A549 (cell line): Measurements from ENCODE around the gene APBB2. TPM values are rescaled to one million over a fixed set of nuclear protein-coding genes. Genes with fewer than 3 reads are reported as not detected.

Source experiments
- ATAC-seq, 2 experiments: fragments of 200-7000 bp in 1 of 2; fragments of >200 bp in 1 of 2; cut with Nextera tagmentation in 1 of 2; cut with Tn5 transposase in 1 of 2; 3 replicates each; pipeline versions ENCODE4 v1.8.0 to v1.9.1; 2018 to 2020; ENCODE audit warnings: mild to moderate bottlenecking in 1 of 2, moderate library complexity in 1 of 2
- CTCF ChIA-PET: fragments of 300-600 bp; sonication (Branson Sonifier 250); formaldehyde crosslinking; extraction: SDS; loops from one replicate; lab custom pipeline; 2021; ENCODE audit warnings: antibody characterized with exemption, inconsistent platforms; lab: Yijun Ruan, JAX
- POLR2A ChIA-PET: fragments of 350-600 bp; formaldehyde crosslinking; extraction: SDS; loops from one replicate; lab custom pipeline; 2021; ENCODE audit warnings: antibody characterized with exemption, inconsistent platforms; lab: Yijun Ruan, JAX
- DNase-seq, 2 experiments: peaks; one replicate each; pipeline versions ENCODE4 v3.0.0 to v3.0.0-alpha.2; 2011 to 2016; ENCODE audit warnings: low read depth in 1 of 2, low spot score in 1 of 2
- FAIRE-seq: peaks from 2 replicates; lab custom pipeline; 2011; peaks lifted over from hg19 to GRCh38; lab: Jason Lieb, UNC
- H3K27ac ChIP-seq, 2 experiments: fragments of >200 bp; sonication (Bioruptor Twin); formaldehyde crosslinking; 3 replicates each; pipeline ENCODE4 v1.5.1; 2016 to 2017
- H3K4me1 ChIP-seq: fragments of >200 bp; sonication (Bioruptor Twin); formaldehyde crosslinking; 3 replicates; pipeline ENCODE4 v1.6.1; 2016
- H3K4me2 ChIP-seq: fragments of >200 bp; sonication (Bioruptor Twin); formaldehyde crosslinking; 3 replicates; pipeline ENCODE4 v1.6.1; 2016
- H3K4me3 ChIP-seq: fragments of >200 bp; sonication (Bioruptor Twin); formaldehyde crosslinking; 3 replicates; pipeline ENCODE4 v1.5.1; 2016
- H3K9me3 ChIP-seq: fragments of >200 bp; sonication (Bioruptor Twin); formaldehyde crosslinking; 3 replicates; pipeline ENCODE4 v1.6.1; 2016
- CBX8 ChIP-seq: fragments of 200-600 bp; sonication (generic); IDR thresholded peaks from 2 replicates; pipeline ENCODE4 v1.6.1; 2016
- ESRRA ChIP-seq: fragments of 150-350 bp; IDR thresholded peaks from 2 replicates; pipeline ENCODE4 v1.6.1; 2014; ENCODE audit warnings: mild to moderate bottlenecking, low read length, borderline replicate concordance
- FOSB ChIP-seq: fragments of 250-450 bp; sonication (Bioruptor Pico); IDR thresholded peaks from 2 replicates; pipeline ENCODE4 v1.5.0; 2020; ENCODE audit warnings: mild to moderate bottlenecking, moderate library complexity
- FOXS1 ChIP-seq: fragments of 250-450 bp; sonication (Bioruptor Pico); IDR thresholded peaks from 2 replicates; pipeline ENCODE4 v1.5.0; 2020; ENCODE audit warnings: mild to moderate bottlenecking, moderate library complexity
- HEYL ChIP-seq: fragments of 250-450 bp; sonication (Bioruptor Pico); IDR thresholded peaks from 2 replicates; pipeline ENCODE4 v1.8.0; 2021; ENCODE audit warnings: mild to moderate bottlenecking, moderate library complexity
- HOXB5 ChIP-seq: fragments of 250-450 bp; sonication (Bioruptor Pico); IDR thresholded peaks from 2 replicates; pipeline ENCODE4 v1.5.0; 2020; ENCODE audit warnings: mild to moderate bottlenecking, moderate library complexity
- JUN ChIP-seq, 2 experiments: fragments of >200 bp; sonication (Bioruptor Twin); formaldehyde crosslinking; IDR thresholded peaks; 2 replicates in 1 of 2; 3 replicates in 1 of 2; pipeline ENCODE4 v1.6.1; 2016 to 2017
- KDM5A ChIP-seq: fragments of 200-600 bp; sonication (generic); IDR thresholded peaks from 2 replicates; pipeline ENCODE4 v1.6.1; 2016; ENCODE audit warnings: antibody characterized with exemption, mild to moderate bottlenecking
- MAFK ChIP-seq: fragments of 450-650 bp; IDR thresholded peaks from 2 replicates; pipeline ENCODE4 v1.6.1; 2014; ENCODE audit not compliant: partially characterized antibody
- MAZ ChIP-seq: fragments of 150-350 bp; IDR thresholded peaks from 2 replicates; pipeline ENCODE4 v1.6.1; 2014; ENCODE audit warnings: antibody characterized with exemption, low read depth, low read length, borderline replicate concordance
- MYC ChIP-seq: IDR thresholded peaks from 2 replicates; pipeline ENCODE4 v1.6.1; 2012; ENCODE audit warnings: mild to moderate bottlenecking, inconsistent platforms, low read length, improper control_type of control experiment, borderline replicate concordance
- POLR2A ChIP-seq: IDR thresholded peaks from 2 replicates; pipeline ENCODE4 v1.6.1; 2012; ENCODE audit warnings: mild to moderate bottlenecking, low read length
- POLR2AphosphoS2 ChIP-seq: conservative IDR thresholded peaks from 2 replicates; pipeline ENCODE4 v1.6.1; 2012; ENCODE audit warnings: low read length, improper control_type of control experiment, inconsistent platforms
- RAD21 ChIP-seq, 2 experiments: fragments of >200 bp in 1 of 2; sonication (Bioruptor Twin) in 1 of 2; formaldehyde crosslinking in 1 of 2; IDR thresholded peaks in 1 of 2; conservative IDR thresholded peaks in 1 of 2; 2 replicates in 1 of 2; 3 replicates in 1 of 2; pipeline ENCODE4 v1.6.1; 2012 to 2018; ENCODE audit warnings: inconsistent platforms in 1 of 2
- SMC3 ChIP-seq: fragments of >200 bp; sonication (Bioruptor Twin); formaldehyde crosslinking; IDR thresholded peaks from 3 replicates; pipeline ENCODE4 v1.6.1; 2018; ENCODE audit warnings: inconsistent platforms
- TFCP2L1 ChIP-seq: fragments of 250-450 bp; sonication (Bioruptor Pico); IDR thresholded peaks from 2 replicates; pipeline ENCODE4 v1.5.0; 2021; ENCODE audit warnings: mild to moderate bottlenecking
- ZNF302 ChIP-seq: fragments of 250-450 bp; sonication (Bioruptor Pico); IDR thresholded peaks from 2 replicates; pipeline ENCODE4 v1.9.0; 2021; ENCODE audit warnings: inconsistent platforms, mild to moderate bottlenecking, moderate library complexity
- ZSCAN20 ChIP-seq: fragments of 250-450 bp; sonication (Bioruptor Pico); IDR thresholded peaks from 2 replicates; pipeline ENCODE4 v1.8.0; 2022; ENCODE audit warnings: mild to moderate bottlenecking, moderate library complexity
- WGBS: methylation state at CpG from one replicate; pipeline ENCODE4 v1.1.6; 2017; ENCODE audit errors: missing lambda C conversion rate; 5-methylcytosine and 5-hydroxymethylcytosine counted together
- polyA plus RNA-seq, 4 experiments: library from polyadenylated mRNA; depleted of rRNA in 3 of 4; stranded (reverse); fragments of >200 nt; fragmentation: RNase III in 1 of 4; extraction: RNeasy Plus Mini Kit Qiagen cat#74134 plus additional on column Dnase treatment in 1 of 4; gene quantifications; 2 replicates in 3 of 4; 3 replicates in 1 of 4; pipeline ENCODE4 v1.2.3, GENCODE V29; 2011 to 2017
- TF ChIP-seq, protein P1 (sequence below): fragments of 250-450 bp; sonication (Bioruptor Pico); IDR thresholded peaks from 2 replicates; pipeline ENCODE4 v1.5.0; 2020; ENCODE audit warnings: low read depth, mild to moderate bottlenecking, moderate library complexity
- TF ChIP-seq, protein P2 (sequence below): fragments of >200 bp; sonication (Bioruptor Twin); formaldehyde crosslinking; IDR thresholded peaks from 3 replicates; pipeline ENCODE4 v1.6.1; 2016
- TF ChIP-seq, protein P3 (sequence below): fragments of 150-350 bp; IDR thresholded peaks from 2 replicates; pipeline ENCODE4 v1.6.1; 2014; ENCODE audit warnings: low read depth, mild to moderate bottlenecking, low read length
- TF ChIP-seq, protein P4 (sequence below): fragments of 450-650 bp; IDR thresholded peaks from 2 replicates; pipeline ENCODE4 v1.6.1; 2014; ENCODE audit warnings: antibody characterized with exemption
- TF ChIP-seq, protein P5 (sequence below): IDR thresholded peaks from 2 replicates; pipeline ENCODE4 v1.6.1; 2012
- TF ChIP-seq, protein P6 (sequence below): IDR thresholded peaks from 2 replicates; pipeline ENCODE4 v1.6.1; 2012; ENCODE audit warnings: low read depth, borderline replicate concordance

The APBB2 gene
- polyA plus RNA-seq, 2 of the 4 experiments (the other 2 are of a cell fraction) = 8.3 to 31.9 TPM

DNA sequence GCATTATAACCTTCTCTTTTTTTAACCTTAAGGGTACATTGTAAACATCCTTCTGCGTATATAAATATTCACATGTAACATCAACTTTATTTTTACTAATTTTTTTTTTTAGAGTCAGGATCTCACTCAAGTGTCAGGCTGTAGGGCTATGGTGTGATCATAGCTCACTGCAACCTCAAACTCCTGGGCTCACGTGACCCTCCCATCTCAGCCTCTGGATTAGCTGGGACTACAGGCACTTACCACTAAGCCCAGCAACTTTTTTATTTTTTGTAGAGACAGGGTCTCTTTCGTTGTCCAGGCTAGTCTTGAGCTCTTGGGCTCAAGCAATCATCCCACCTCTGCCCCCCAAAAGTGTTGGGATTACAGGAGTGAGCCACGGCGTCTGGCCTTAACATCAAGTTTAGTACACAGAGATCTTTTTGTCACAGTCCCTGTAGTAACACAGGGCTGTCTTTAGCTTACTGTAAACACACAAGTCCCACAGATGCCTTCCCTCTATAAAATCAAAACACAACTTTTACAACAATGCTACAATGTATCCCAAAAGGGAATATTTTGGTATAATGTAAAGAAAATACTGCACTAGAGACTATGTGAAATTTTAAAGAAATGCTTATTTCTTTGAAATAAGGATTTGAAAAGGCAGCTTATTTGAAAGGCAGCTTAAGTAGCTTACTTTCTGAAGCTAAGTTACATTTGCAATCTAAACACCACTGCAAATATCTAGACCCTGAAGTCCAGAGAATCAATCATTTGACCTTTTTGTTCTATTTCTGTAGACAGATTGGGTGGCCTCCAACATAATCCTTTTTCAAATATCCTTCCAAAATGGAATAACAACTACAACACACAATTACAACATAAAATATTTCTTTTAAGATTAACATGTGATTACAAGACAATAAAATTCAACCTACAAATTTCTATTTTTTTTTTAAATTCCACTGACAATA, 116.0 kb downstream of the APBB2 start:
- Histone ChIP-seq H3K9me3 (no peaks in the 10 kb centered on the region), H3K27ac (no peak overlapping the region), H3K4me1 (no peaks in the 10 kb centered on the region), H3K4me2 (no peak overlapping the region), H3K4me3 (no peak overlapping the region)
- TF ChIP-seq, protein P1, sequence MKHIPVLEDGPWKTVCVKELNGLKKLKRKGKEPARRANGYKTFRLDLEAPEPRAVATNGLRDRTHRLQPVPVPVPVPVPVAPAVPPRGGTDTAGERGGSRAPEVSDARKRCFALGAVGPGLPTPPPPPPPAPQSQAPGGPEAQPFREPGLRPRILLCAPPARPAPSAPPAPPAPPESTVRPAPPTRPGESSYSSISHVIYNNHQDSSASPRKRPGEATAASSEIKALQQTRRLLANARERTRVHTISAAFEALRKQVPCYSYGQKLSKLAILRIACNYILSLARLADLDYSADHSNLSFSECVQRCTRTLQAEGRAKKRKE (CRISPR knock-in tag) = no peak
- TF ChIP-seq POLR2AphosphoS2 (no peak), MYC (no peak), FOSB (CRISPR knock-in tag) (no peak), HEYL (CRISPR knock-in tag) (no peak), POLR2A (no peak), HOXB5 (CRISPR knock-in tag) (no peak), ZSCAN20 (CRISPR knock-in tag) (no peak), FOXS1 (CRISPR knock-in tag) (no peak), TFCP2L1 (CRISPR knock-in tag) (no peak), ZNF302 (no peak), JUN (IDR thresholded peaks at IDR 0.05) (no peak)
- TF ChIP-seq, protein P2, sequence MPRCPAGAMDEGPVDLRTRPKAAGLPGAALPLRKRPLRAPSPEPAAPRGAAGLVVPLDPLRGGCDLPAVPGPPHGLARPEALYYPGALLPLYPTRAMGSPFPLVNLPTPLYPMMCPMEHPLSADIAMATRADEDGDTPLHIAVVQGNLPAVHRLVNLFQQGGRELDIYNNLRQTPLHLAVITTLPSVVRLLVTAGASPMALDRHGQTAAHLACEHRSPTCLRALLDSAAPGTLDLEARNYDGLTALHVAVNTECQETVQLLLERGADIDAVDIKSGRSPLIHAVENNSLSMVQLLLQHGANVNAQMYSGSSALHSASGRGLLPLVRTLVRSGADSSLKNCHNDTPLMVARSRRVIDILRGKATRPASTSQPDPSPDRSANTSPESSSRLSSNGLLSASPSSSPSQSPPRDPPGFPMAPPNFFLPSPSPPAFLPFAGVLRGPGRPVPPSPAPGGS = no peak
- TF ChIP-seq, protein P3, sequence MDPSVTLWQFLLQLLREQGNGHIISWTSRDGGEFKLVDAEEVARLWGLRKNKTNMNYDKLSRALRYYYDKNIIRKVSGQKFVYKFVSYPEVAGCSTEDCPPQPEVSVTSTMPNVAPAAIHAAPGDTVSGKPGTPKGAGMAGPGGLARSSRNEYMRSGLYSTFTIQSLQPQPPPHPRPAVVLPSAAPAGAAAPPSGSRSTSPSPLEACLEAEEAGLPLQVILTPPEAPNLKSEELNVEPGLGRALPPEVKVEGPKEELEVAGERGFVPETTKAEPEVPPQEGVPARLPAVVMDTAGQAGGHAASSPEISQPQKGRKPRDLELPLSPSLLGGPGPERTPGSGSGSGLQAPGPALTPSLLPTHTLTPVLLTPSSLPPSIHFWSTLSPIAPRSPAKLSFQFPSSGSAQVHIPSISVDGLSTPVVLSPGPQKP = no peak
- TF ChIP-seq, protein P4, sequence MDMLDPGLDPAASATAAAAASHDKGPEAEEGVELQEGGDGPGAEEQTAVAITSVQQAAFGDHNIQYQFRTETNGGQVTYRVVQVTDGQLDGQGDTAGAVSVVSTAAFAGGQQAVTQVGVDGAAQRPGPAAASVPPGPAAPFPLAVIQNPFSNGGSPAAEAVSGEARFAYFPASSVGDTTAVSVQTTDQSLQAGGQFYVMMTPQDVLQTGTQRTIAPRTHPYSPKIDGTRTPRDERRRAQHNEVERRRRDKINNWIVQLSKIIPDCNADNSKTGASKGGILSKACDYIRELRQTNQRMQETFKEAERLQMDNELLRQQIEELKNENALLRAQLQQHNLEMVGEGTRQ = no peak
- TF ChIP-seq, protein P5, sequence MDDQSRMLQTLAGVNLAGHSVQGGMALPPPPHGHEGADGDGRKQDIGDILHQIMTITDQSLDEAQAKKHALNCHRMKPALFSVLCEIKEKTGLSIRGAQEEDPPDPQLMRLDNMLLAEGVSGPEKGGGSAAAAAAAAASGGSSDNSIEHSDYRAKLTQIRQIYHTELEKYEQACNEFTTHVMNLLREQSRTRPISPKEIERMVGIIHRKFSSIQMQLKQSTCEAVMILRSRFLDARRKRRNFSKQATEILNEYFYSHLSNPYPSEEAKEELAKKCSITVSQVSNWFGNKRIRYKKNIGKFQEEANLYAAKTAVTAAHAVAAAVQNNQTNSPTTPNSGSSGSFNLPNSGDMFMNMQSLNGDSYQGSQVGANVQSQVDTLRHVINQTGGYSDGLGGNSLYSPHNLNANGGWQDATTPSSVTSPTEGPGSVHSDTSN = no peak
- TF ChIP-seq, protein P6, sequence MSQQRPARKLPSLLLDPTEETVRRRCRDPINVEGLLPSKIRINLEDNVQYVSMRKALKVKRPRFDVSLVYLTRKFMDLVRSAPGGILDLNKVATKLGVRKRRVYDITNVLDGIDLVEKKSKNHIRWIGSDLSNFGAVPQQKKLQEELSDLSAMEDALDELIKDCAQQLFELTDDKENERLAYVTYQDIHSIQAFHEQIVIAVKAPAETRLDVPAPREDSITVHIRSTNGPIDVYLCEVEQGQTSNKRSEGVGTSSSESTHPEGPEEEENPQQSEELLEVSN = no peak
- no peak for FAIRE-seq
- 87% methylated on average over 5 of the region's 5 CpGs for WGBS
- POLR2A ChIA-PET = no interaction called here
- CTCF ChIA-PET = interaction anchor here (0.5 to 1.3 kb wide), 2 partner anchors 14 to 22 kb away, joined by 3 to 5 read pairs; no protein-coding TSS in a partner anchor
- ATAC-seq = no peak
- DNase-seq = no peak

DNA sequence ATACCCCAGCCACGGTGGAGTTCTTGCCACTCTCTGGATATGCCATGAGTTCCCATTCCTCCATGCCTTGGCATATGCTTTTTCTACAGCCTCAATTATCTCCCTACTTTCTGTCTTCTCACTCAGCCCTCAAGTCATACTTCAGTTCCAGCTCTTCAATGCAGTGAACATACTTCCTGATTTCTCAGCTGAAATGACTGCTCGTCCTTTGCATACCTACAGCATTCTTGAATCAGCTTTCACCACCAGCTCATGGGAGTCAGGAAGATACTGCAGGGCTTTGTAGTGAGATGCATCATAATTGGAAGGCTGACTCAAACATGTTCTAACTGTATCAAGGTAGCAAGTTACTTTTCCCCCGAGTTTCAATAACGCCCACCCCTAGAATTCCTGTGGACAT, 118.4 kb downstream of the APBB2 start:
- WGBS = 96% methylated on average over 4 of the region's 4 CpGs
- no peak for TF ChIP-seq MAFK
- no peak for TF ChIP-seq ESRRA
- TF ChIP-seq CBX8 = no peak
- TF ChIP-seq RAD21 (conservative IDR thresholded peaks at IDR 0.05 in 1 of 2, IDR thresholded peaks at IDR 0.05 in 1 of 2) = no peak
- TF ChIP-seq, protein P1 (CRISPR knock-in tag) = no peak
- no peak for TF ChIP-seq MYC
- no peak for TF ChIP-seq KDM5A
- TF ChIP-seq, protein P6 = no peak
- no peak for TF ChIP-seq SMC3
- no peak for TF ChIP-seq MAZ
- H3K9me3 ChIP-seq = no peaks in the 10 kb centered on the region
- FAIRE-seq = no peak
- ChIA-PET POLR2A (no interaction called here), CTCF (no interaction called here)
- no peak for ATAC-seq
- no peak overlapping the region for H3K4me2 ChIP-seq
- no peaks in the 10 kb centered on the region for H3K4me1 ChIP-seq
- no peak overlapping the region for H3K4me3 ChIP-seq
- H3K27ac ChIP-seq = no peak overlapping the region
- DNase-seq = no peak
